ENCODE measurements around the gene IGSF23. TPM values are rescaled to one million over a fixed set of nuclear protein-coding genes. Genes with fewer than 3 reads are reported as not detected.
"Not testable (repeated sequence)": the region's sequence is repeated elsewhere in the genome, so short reads cannot be mapped to it uniquely, and the experiment has no call there.

Gene IGSF23
- total RNA-seq, 1 donor from 2014 or later: 0.13 TPM

DNA sequence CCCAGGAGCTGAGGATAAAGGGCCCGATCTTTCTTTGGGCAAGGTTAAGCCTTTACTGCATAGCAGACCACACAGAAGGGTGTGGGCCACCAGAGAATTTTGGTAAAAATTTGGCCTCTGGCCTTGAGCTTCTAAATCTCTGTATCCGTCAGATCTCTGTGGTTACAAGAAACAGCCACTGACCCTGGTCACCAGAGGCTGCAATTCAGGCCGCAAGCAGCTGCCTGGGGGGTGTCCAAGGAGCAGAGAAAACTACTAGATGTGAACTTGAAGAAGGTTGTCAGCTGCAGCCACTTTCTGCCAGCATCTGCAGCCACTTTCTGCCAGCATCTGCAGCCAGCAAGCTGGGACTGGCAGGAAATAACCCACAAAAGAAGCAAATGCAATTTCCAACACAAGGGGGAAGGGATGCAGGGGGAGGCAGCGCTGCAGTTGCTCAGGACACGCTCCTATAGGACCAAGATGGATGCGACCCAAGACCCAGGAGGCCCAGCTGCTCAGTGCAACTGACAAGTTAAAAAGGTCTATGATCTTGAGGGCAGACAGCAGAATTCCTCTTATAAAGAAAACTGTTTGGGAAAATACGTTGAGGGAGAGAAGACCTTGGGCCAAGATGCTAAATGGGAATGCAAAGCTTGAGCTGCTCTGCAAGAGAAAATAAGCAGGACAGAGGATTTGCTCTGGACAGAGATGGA lies 49.5 kb downstream of the IGSF23 start:
- H3K36me3 ChIP-seq (ENCODE audit: control insufficient read depth, insufficient read depth, low read length): peaks cover 1% of the 10 kb centered on the region
- TF ChIP-seq, protein P1, sequence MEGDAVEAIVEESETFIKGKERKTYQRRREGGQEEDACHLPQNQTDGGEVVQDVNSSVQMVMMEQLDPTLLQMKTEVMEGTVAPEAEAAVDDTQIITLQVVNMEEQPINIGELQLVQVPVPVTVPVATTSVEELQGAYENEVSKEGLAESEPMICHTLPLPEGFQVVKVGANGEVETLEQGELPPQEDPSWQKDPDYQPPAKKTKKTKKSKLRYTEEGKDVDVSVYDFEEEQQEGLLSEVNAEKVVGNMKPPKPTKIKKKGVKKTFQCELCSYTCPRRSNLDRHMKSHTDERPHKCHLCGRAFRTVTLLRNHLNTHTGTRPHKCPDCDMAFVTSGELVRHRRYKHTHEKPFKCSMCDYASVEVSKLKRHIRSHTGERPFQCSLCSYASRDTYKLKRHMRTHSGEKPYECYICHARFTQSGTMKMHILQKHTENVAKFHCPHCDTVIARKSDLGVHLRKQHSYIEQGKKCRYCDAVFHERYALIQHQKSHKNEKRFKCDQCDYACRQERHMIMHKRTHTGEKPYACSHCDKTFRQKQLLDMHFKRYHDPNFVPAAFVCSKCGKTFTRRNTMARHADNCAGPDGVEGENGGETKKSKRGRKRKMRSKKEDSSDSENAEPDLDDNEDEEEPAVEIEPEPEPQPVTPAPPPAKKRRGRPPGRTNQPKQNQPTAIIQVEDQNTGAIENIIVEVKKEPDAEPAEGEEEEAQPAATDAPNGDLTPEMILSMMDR (IDR thresholded peaks at IDR 0.05; ENCODE audit: insufficient read depth, low read length, poor library complexity, severe bottlenecking): no peak
- no peak for DNase-seq (ENCODE audit: low read depth)

DNA sequence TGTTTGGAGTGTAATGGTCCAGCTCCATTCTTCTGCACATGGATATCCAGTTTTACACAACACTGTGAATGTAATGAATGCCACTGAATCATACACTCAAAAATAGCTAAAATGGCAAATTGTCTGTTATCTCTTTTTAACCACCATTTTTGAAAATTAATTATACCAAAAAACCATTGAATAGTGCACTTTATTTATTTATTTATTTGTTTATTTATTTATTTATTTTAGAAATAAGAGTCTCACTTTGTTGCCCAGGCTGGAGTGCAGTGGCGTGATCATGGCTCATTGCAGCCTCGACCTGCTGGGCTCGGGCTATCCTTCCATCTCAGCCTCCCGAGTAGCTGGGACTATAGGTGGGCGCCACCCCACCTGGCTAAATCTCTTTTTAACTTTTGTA lies 50.6 kb downstream of the IGSF23 start:
- Histone ChIP-seq H3K36me3 (ENCODE audit: control insufficient read depth, insufficient read depth, low read length) (peaks cover 1% of the 10 kb centered on the region), H3K27me3 (ENCODE audit: control insufficient read depth, insufficient read depth, low read length) (no peaks in the 10 kb centered on the region), H3K4me3 (ENCODE audit: low read depth, low read length) (no peak overlapping the region)
- DNase-seq (ENCODE audit: low read depth): no peak
- TF ChIP-seq, protein P1 (IDR thresholded peaks at IDR 0.05; ENCODE audit: insufficient read depth, low read length, poor library complexity, severe bottlenecking): no peak

More for the DNA sequence above, 49.5 kb downstream of the IGSF23 start:
- no peaks in the 10 kb centered on the region for H3K27me3 ChIP-seq (ENCODE audit: control insufficient read depth, insufficient read depth, low read length)
- H3K4me3 ChIP-seq (ENCODE audit: low read depth, low read length): no peak overlapping the region

DNA sequence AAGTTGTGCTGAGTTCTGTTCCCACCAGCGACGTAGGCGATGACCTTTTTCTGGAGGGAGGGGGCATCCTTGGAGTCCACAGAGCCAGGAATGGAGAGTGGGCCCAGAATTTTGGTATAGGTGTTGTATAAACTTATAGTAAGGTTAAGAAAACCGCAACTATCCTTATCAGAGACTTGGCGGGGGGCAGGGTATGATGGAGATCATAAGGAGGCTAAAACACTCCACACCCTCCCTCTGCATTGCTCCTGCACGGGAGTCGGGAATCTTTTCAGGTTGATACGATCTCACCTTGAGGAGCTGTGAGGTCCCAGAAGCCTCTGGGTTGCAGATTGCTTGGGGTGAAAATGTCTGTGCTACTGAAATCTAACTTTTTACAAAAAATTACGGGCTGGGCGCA lies 51.6 kb downstream of the IGSF23 start:
- TF ChIP-seq, protein P1 (IDR thresholded peaks at IDR 0.05; ENCODE audit: insufficient read depth, low read length, poor library complexity, severe bottlenecking): no peak
- DNase-seq (ENCODE audit: low read depth): no peak
- no peak overlapping the region for H3K4me3 ChIP-seq (ENCODE audit: low read depth, low read length)
- peaks cover 1% of the 10 kb centered on the region for H3K36me3 ChIP-seq (ENCODE audit: control insufficient read depth, insufficient read depth, low read length)
- H3K27me3 ChIP-seq (ENCODE audit: control insufficient read depth, insufficient read depth, low read length): no peaks in the 10 kb centered on the region

DNA sequence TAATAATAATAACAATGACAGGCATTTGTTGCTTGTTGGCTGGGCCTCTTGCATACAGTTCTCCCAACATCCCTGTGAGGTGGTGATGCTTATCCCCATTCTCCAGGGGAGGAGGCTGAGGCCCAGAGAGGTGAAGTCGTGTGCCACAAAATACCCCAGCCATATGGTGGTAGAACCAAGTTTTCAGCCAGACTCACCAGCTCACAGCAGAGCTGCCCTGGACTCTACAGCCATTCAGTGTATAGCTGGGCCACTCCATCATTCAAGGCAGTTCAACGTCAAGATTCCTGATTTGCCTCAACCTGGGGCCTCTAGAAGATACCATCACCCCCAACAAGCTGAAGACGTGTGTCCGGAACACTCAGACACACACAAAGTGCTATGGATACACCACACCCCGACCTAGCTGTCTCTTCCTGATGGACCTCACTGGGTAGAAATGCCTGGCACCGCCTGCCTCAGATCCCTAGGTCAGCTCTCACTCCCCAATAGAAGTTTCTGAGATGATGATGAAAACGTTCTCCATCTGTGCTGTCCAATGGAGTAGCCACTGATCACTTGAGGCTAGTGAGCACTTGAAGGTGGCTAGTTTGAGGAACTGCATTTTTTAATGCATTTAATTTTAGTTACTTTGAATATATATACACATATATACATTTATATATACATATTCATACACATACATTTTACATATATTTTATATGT lies 53.6 kb downstream of the IGSF23 start:
- H3K27me3 ChIP-seq (ENCODE audit: control insufficient read depth, insufficient read depth, low read length): no peaks in the 10 kb centered on the region
- H3K36me3 ChIP-seq (ENCODE audit: control insufficient read depth, insufficient read depth, low read length): peaks cover 1% of the 10 kb centered on the region
- no peak overlapping the region for H3K4me3 ChIP-seq (ENCODE audit: low read depth, low read length)
- TF ChIP-seq, protein P1 (IDR thresholded peaks at IDR 0.05; ENCODE audit: insufficient read depth, low read length, poor library complexity, severe bottlenecking): no peak
- DNase-seq (ENCODE audit: low read depth): no peak

DNA sequence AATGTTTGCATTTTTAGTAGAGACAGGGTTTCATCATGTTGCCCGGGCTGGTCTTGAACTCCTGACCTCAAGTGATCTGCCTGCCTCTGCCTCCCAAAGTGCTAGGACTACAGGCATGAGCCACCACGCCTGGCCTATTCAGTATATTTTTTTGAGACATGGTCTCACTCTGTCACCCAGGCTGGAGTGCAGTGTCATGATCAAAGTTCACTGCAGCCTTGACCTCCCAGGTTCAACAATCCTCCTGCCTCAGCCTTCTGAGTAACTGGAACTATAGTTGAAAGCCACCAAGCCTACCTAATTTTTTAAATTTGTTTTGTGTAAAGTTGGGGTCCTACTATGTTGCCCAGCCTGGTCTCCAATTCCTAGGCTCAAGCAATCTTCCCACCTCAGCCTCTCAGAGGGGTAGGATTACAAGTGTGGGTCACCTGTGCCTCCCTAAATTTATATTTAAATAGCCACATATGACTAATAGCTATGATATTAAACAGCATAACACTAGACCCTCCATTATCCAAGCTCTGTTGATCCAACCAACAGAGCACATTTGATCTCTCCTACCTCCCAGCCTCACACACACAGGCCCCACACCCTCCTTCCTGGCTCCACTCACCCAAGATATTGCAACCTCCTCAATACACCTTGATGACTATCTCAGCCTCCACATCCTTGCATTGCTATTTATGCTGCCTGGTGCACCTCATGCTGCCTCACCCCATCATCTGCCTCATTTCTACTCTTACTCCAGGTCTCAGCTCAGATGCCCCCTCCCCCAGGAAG lies 55.8 kb downstream of the IGSF23 start:
- DNase-seq (ENCODE audit: low read depth): no peak
- TF ChIP-seq, protein P1 (IDR thresholded peaks at IDR 0.05; ENCODE audit: insufficient read depth, low read length, poor library complexity, severe bottlenecking): no peak

DNA sequence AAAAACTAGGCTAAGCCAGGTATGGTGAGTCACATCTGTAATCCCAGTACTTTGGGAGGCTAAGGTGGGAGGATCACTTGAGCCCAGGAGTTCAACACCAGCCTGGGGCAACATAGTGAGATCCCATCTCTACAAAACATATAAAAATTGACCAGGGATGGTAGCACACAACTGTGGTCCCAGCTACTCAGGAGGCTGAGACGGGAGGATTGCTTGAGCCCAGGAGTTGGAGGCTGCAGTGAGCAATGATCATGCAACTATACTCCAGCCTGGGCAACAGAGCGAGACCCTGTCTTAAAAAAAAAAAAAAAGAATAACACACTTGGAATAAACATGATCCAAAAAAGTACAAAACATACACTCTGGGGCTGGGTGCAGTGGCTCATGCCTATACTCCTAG lies 56.7 kb downstream of the IGSF23 start:
- not testable (repeated sequence) for DNase-seq (ENCODE audit: low read depth); H3K4me3 ChIP-seq (ENCODE audit: low read depth, low read length); H3K27me3 ChIP-seq (ENCODE audit: control insufficient read depth, insufficient read depth, low read length); H3K36me3 ChIP-seq (ENCODE audit: control insufficient read depth, insufficient read depth, low read length)

More for the DNA sequence above, 55.8 kb downstream of the IGSF23 start:
- no peak overlapping the region for H3K4me3 ChIP-seq (ENCODE audit: low read depth, low read length)
- peaks cover 1% of the 10 kb centered on the region for H3K36me3 ChIP-seq (ENCODE audit: control insufficient read depth, insufficient read depth, low read length)
- H3K27me3 ChIP-seq (ENCODE audit: control insufficient read depth, insufficient read depth, low read length): no peaks in the 10 kb centered on the region

All from kidney epithelial cell (primary cell).